HL-60 (cell line): ENCODE data around the gene COL4A2.

ENCODE experiments used
- GABPA ChIP-seq: IDR thresholded peaks from 2 replicates; pipeline ENCODE4 v1.6.1; 2012; ENCODE audit warnings: low read depth
- POLR2AphosphoS5 ChIP-seq: IDR thresholded peaks from 2 replicates; pipeline ENCODE4 v1.6.1; 2012; ENCODE audit warnings: low read depth
- SPI1 ChIP-seq: IDR thresholded peaks from 2 replicates; pipeline ENCODE4 v1.6.1; 2012; ENCODE audit warnings: low read depth, mild to moderate bottlenecking, borderline replicate concordance
- TF ChIP-seq, protein P1 (sequence below): IDR thresholded peaks from one replicate; pipeline ENCODE4 v1.5.1; 2011; ENCODE audit warnings: low read length, control low read depth, inconsistent platforms; ENCODE audit not compliant: insufficient read depth
- TF ChIP-seq, protein P2 (sequence below): IDR thresholded peaks from 2 replicates; pipeline ENCODE4 v1.6.1; 2012; ENCODE audit warnings: low read depth; ENCODE audit not compliant: insufficient replicate concordance

DNA sequence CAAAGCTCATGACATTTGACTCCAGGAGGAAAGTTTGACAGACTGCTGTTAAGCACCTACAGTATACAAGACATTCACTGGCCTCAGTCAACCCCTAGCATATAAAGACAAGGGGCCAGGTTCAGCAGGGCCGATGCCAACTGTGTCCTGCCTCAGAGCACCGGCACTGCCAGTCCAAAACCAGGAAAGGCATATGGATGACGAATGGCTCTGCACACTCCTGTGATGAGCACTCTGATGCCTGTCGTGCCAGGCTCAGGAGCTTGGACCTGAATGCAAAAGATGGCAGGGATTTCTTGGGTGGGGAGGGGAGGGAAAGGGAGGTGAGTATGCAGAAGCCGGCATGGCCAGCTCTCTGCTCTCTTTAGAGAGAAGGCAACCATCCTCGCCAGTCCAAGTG is 39.0 kb upstream of the COL4A2 start:
- TF ChIP-seq, protein P1, sequence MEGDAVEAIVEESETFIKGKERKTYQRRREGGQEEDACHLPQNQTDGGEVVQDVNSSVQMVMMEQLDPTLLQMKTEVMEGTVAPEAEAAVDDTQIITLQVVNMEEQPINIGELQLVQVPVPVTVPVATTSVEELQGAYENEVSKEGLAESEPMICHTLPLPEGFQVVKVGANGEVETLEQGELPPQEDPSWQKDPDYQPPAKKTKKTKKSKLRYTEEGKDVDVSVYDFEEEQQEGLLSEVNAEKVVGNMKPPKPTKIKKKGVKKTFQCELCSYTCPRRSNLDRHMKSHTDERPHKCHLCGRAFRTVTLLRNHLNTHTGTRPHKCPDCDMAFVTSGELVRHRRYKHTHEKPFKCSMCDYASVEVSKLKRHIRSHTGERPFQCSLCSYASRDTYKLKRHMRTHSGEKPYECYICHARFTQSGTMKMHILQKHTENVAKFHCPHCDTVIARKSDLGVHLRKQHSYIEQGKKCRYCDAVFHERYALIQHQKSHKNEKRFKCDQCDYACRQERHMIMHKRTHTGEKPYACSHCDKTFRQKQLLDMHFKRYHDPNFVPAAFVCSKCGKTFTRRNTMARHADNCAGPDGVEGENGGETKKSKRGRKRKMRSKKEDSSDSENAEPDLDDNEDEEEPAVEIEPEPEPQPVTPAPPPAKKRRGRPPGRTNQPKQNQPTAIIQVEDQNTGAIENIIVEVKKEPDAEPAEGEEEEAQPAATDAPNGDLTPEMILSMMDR, result no peak
- no peak for TF ChIP-seq SPI1
- no peak for TF ChIP-seq POLR2AphosphoS5
- TF ChIP-seq, protein P2, sequence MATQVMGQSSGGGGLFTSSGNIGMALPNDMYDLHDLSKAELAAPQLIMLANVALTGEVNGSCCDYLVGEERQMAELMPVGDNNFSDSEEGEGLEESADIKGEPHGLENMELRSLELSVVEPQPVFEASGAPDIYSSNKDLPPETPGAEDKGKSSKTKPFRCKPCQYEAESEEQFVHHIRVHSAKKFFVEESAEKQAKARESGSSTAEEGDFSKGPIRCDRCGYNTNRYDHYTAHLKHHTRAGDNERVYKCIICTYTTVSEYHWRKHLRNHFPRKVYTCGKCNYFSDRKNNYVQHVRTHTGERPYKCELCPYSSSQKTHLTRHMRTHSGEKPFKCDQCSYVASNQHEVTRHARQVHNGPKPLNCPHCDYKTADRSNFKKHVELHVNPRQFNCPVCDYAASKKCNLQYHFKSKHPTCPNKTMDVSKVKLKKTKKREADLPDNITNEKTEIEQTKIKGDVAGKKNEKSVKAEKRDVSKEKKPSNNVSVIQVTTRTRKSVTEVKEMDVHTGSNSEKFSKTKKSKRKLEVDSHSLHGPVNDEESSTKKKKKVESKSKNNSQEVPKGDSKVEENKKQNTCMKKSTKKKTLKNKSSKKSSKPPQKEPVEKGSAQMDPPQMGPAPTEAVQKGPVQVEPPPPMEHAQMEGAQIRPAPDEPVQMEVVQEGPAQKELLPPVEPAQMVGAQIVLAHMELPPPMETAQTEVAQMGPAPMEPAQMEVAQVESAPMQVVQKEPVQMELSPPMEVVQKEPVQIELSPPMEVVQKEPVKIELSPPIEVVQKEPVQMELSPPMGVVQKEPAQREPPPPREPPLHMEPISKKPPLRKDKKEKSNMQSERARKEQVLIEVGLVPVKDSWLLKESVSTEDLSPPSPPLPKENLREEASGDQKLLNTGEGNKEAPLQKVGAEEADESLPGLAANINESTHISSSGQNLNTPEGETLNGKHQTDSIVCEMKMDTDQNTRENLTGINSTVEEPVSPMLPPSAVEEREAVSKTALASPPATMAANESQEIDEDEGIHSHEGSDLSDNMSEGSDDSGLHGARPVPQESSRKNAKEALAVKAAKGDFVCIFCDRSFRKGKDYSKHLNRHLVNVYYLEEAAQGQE, result no peak
- TF ChIP-seq GABPA, result no peak
